Measurements from ENCODE around the gene KIF19.

The KIF19 gene

DNA sequence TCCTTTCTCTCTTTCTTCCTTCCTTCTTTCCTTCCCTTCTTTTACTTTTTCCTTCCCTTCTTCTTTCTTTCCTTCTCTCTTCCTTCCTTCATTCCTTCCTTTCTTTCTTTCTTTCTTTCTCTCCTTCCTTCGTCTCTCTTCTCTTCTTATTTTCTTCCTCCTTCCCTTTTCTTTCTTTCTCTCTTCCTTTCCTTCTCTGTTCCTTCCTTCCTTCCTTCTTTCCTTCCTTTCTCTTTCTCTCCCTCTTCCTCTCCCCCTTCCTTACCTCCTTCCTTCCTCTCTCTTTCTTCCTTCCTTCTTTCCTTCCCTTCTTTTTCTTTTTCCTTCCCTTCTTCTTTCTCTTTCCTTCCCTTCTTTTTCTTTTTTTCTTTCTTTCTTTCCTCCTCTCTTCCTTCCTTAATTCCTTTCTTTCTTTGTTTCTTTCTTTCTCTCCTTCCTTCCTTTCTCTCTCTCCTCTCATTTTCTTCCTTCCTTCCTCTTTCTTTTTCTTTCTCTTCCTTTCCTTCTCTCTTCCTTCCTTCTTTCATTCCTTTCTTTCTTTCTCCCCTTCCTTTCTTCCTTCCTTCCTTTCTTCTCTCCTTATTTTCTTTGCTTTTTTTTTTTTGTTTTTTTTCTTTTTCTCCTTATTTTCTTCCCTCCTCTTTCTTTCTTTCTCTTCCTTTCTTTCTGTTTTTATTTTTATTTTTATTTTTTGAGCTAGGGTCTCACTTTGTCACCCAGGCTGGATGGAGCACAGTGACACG lies 64.1 kb downstream of the KIF19 start:
- H3K36me3 ChIP-seq: no peaks in the 10 kb centered on the region
- no peaks in the 10 kb centered on the region for H3K27me3 ChIP-seq (ENCODE audit: insufficient read depth, low read depth, severe bottlenecking)
- no peak overlapping the region for H3K4me3 ChIP-seq (ENCODE audit: low read depth, low read length)
- TF ChIP-seq, protein P1, sequence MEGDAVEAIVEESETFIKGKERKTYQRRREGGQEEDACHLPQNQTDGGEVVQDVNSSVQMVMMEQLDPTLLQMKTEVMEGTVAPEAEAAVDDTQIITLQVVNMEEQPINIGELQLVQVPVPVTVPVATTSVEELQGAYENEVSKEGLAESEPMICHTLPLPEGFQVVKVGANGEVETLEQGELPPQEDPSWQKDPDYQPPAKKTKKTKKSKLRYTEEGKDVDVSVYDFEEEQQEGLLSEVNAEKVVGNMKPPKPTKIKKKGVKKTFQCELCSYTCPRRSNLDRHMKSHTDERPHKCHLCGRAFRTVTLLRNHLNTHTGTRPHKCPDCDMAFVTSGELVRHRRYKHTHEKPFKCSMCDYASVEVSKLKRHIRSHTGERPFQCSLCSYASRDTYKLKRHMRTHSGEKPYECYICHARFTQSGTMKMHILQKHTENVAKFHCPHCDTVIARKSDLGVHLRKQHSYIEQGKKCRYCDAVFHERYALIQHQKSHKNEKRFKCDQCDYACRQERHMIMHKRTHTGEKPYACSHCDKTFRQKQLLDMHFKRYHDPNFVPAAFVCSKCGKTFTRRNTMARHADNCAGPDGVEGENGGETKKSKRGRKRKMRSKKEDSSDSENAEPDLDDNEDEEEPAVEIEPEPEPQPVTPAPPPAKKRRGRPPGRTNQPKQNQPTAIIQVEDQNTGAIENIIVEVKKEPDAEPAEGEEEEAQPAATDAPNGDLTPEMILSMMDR (IDR thresholded peaks at IDR 0.05; ENCODE audit: low read depth, low read length): no peak
- no peak overlapping the region for H3K27ac ChIP-seq
- H3K9me3 ChIP-seq (ENCODE audit: severe bottlenecking): peaks cover 2% of the 10 kb centered on the region
- no peak for DNase-seq

DNA sequence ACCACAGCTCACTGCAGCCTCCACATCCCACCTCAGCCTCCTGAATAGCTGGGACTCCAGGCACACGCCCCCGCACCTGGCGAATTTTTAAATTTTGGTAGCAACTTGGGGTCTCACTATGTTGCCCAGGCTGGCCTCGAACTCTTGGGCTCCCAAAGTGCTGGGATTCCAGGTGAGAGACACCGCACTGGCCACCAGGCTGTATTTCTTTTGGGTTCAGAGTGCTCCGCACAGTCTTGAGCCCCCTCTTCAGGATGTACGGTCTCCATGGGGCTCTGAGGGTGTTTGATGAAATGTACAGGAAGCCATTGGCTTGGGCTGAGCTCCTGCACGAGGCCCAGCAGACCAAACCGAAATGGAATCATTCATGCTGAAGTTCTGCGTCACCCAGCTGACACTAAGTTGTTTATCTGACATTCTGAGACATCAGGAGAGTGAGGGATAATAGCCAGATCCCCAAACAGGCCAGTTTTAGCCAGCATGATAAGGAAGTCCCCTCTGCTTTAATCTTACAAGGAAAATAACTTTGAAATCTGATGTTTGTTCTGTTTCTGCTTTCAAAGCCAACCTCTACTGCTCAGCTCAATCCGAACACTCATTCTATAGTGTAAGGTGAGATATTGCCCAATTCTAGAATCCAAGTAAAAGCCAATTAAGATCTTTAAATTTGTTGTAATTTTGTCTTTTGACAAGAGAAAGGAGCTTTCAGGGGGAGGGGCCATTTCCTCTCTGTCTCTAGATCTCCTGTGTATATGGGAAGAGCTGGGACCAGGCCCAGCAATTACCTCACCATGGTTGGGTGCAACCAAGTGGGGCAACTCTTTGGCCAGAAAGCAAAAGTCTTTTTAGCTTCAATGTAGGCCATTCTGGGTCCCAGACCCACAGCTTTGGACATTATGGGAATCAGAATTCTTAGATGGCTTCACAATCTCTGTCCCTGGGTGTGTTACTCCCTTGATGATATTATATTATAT lies 64.9 kb downstream of the KIF19 start:
- no peak overlapping the region for H3K4me3 ChIP-seq (ENCODE audit: low read depth, low read length)
- no peaks in the 10 kb centered on the region for H3K36me3 ChIP-seq
- no peak overlapping the region for H3K27ac ChIP-seq
- no peak for DNase-seq
- TF ChIP-seq, protein P1 (IDR thresholded peaks at IDR 0.05; ENCODE audit: low read depth, low read length): no peak
- H3K9me3 ChIP-seq (ENCODE audit: severe bottlenecking): peaks cover 2% of the 10 kb centered on the region
- no peaks in the 10 kb centered on the region for H3K27me3 ChIP-seq (ENCODE audit: insufficient read depth, low read depth, severe bottlenecking)

DNA sequence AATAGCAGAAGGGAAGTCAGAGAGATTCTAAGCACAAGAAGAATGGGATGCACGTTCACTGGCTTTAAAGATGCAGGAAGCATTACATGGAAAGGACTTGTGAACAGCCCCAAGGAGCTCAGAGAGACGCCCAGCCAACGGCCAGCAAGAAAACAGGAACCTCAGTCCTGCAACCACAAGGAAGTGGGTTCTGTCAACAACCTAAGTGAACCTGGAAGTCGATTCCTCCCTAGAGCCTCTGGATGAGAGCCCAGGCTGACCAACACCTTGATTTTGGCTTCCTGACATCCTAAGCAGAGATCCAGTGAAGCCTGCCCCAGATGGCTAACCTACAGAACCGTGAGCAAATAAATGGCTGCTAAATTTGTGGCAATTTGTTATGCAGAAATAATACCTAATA lies 65.7 kb downstream of the KIF19 start:
- no peaks in the 10 kb centered on the region for H3K36me3 ChIP-seq
- H3K27me3 ChIP-seq (ENCODE audit: insufficient read depth, low read depth, severe bottlenecking): no peaks in the 10 kb centered on the region
- no peak overlapping the region for H3K27ac ChIP-seq
- TF ChIP-seq, protein P1 (IDR thresholded peaks at IDR 0.05; ENCODE audit: low read depth, low read length): no peak
- no peak for DNase-seq
- H3K9me3 ChIP-seq (ENCODE audit: severe bottlenecking): peaks cover 2% of the 10 kb centered on the region
- no peak overlapping the region for H3K4me3 ChIP-seq (ENCODE audit: low read depth, low read length)

DNA sequence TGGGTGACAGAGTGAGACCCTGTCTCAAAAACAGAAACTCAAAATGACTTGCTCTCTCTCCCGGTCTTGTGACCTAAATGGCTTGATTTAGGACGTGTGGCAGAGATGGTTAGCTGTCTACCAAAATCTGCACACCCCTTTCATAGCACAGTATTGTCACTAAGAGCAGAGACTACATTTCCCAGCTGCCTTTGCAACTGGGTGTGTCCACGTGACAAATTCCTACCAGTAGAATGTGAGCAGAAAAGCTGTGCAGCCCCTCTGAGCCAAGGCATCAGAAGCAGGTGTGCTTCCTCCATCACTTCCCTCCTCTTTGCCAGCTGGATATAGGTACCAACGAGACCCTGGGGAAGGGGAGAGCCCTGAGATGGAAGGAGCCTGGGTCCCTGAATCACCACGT lies 66.8 kb downstream of the KIF19 start:
- Histone ChIP-seq H3K27ac (no peak overlapping the region), H3K4me3 (ENCODE audit: low read depth, low read length) (no peak overlapping the region), H3K27me3 (ENCODE audit: insufficient read depth, low read depth, severe bottlenecking) (no peaks in the 10 kb centered on the region), H3K36me3 (no peaks in the 10 kb centered on the region), H3K9me3 (ENCODE audit: severe bottlenecking) (peaks cover 2% of the 10 kb centered on the region)
- TF ChIP-seq, protein P1 (IDR thresholded peaks at IDR 0.05; ENCODE audit: low read depth, low read length): no peak
- no peak for DNase-seq

DNA sequence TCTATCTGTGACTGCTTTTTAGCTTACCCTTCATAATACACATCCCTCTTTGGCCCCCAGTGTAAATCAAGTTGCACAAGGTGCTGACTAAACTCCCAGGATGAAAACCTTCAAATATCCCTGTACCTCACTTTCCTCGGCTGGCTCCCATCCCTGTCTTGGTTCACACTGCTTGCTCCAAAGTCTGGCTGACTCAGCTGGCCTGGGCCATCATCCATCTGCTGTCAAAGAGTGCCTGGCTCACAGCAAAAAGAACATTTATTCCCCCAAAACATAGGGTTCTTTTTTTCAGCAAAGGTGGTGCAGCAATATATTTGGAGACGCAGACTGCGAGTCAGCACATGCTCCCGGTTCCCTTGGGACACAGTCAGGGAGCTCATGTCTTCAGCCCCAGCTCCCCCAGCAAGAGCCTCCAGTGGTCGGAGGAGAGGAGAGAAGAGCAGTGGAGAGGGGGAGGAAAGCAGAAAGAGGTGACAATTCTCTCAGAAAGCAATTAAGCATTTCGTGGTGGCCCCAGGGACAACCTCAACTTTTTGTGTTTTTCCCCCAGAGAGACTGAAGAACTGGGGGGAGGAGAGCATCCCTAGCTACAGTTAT lies 67.4 kb downstream of the KIF19 start:
- H3K36me3 ChIP-seq: no peaks in the 10 kb centered on the region
- no peaks in the 10 kb centered on the region for H3K27me3 ChIP-seq (ENCODE audit: insufficient read depth, low read depth, severe bottlenecking)
- peaks cover 2% of the 10 kb centered on the region for H3K9me3 ChIP-seq (ENCODE audit: severe bottlenecking)
- no peak for DNase-seq
- TF ChIP-seq, protein P1 (IDR thresholded peaks at IDR 0.05; ENCODE audit: low read depth, low read length): no peak
- no peak overlapping the region for H3K4me3 ChIP-seq (ENCODE audit: low read depth, low read length)
- H3K27ac ChIP-seq: no peak overlapping the region
